Lung (tissue), 12 donors: ENCODE results near the gene ULK3. TPM values are rescaled to one million over a fixed set of nuclear protein-coding genes. Genes with fewer than 3 reads are reported as not detected.

Experiments used
- ATAC-seq: fragments of 200-7000 bp; cut with Tn5 transposase; one replicate; pipeline ENCODE4 v1.9.1; 2020; ENCODE audit warnings: moderate number of reproducible peaks; ENCODE audit not compliant: insufficient read depth, low FRiP score
- DNase-seq, 3 donors: peaks; one replicate each; pipeline ENCODE4 v3.0.0-alpha.2; 2013 to 2017
- H3K27ac ChIP-seq, 2 donors: one replicate each; pipeline ENCODE4 v1.5.1; 2013; ENCODE audit warnings: mild to moderate bottlenecking in 2 of 2, moderate library complexity in 2 of 2, control low read depth in 1 of 2, inconsistent platforms in 1 of 2, low read depth in 1 of 2, low read length in 1 of 2
- H3K27me3 ChIP-seq, 3 donors: one replicate each; pipeline ENCODE4 v1.5.1; 2013; ENCODE audit warnings: low read length in 2 of 3; ENCODE audit not compliant: control insufficient read depth in 3 of 3, insufficient read depth in 3 of 3
- H3K36me3 ChIP-seq, 4 donors: one replicate each; pipeline ENCODE4 v1.5.1; 2013; ENCODE audit warnings: low read length in 4 of 4, mild to moderate bottlenecking in 1 of 4, moderate library complexity in 1 of 4; ENCODE audit not compliant: control insufficient read depth in 4 of 4, insufficient read depth in 4 of 4
- H3K4me1 ChIP-seq, 5 donors: one replicate each; pipeline ENCODE4 v1.5.1; 2013; ENCODE audit warnings: low read length in 5 of 5, mild to moderate bottlenecking in 2 of 5, moderate library complexity in 1 of 5; ENCODE audit not compliant: control insufficient read depth in 5 of 5, insufficient read depth in 5 of 5
- H3K4me3 ChIP-seq: one replicate; pipeline ENCODE4 v1.5.1; 2013; ENCODE audit warnings: mild to moderate bottlenecking, control low read depth, moderate library complexity
- H3K9ac ChIP-seq, 2 donors: one replicate each; pipeline ENCODE4 v1.5.1; 2013; ENCODE audit warnings: low read length in 2 of 2, control low read depth in 1 of 2; ENCODE audit not compliant: insufficient read depth in 1 of 2
- H3K9me3 ChIP-seq, 4 donors: one replicate each; pipeline ENCODE4 v1.5.1; 2013; ENCODE audit warnings: low read length in 3 of 4, mild to moderate bottlenecking in 1 of 4, moderate library complexity in 1 of 4; ENCODE audit not compliant: control insufficient read depth in 4 of 4, insufficient read depth in 3 of 4
- CTCF ChIP-seq: IDR thresholded peaks from 2 replicates; pipeline ENCODE4 v1.5.1; 2012; ENCODE audit warnings: mild to moderate bottlenecking; ENCODE audit errors: control extremely low read depth, extremely low read depth
- WGBS, 2 donors: extraction: QIAGEN DNeasy Blood & Tissue Kit; methylation state at CpG; one replicate each; pipeline ENCODE4 v1.1.7; 2013; 5-methylcytosine and 5-hydroxymethylcytosine counted together
- polyA plus RNA-seq, 2 donors: library from polyadenylated mRNA; stranded (reverse); fragments of 200-250 nt; gene quantifications; one replicate each; pipeline ENCODE4 v1.2.1, GENCODE V29; 2013
- total RNA-seq, 2 donors: library from RNA; depleted of rRNA in 1 of 2; stranded (reverse); fragments of >200 nt in 1 of 2; gene quantifications; one replicate each; pipeline ENCODE4 v1.2.1, GENCODE V29; 2014 to 2021
- donor health status: control.
- donor health status: control.
- donor health status: Bipolar disorder and iron deficiency.
- donor health status: healthy.
- donor health status: DM: yes; HTN: yes; CAD: no.

ULK3 gene
- total and polyA plus RNA-seq, 4 donors, result 20.6 to 54.5 (median 38.7) TPM

GRCh38 chr15:74826364-74826819 is 16.6 kb downstream of the ULK3 start, which contains the start of gene CPLX3:
TSS of gene CPLX3 (plus strand) at chr15:74826627. CDS start at chr15:74826704, 77 bp downstream.
- Histone ChIP-seq H3K4me3 (no peak within 1 kb of the TSS), H3K27me3 (peaks cover 0 to 29% (median 13%) of the 10 kb centered on the region in 3 donors), H3K36me3 (no peaks in the 10 kb centered on the region), H3K27ac (no peak within 1 kb of the TSS), H3K9ac (no peak within 1 kb of the TSS), H3K9me3 (no peaks in the 10 kb centered on the region), H3K4me1 (peaks cover 0 to 2% (median 0%) of the 10 kb centered on the region in 5 donors)
- WGBS, 2 donors, result 5% methylated on average over 29 to 43 of the region's 44 CpGs
- TF ChIP-seq CTCF, result no peak
- peak; percentile 40 to 60 (median 55) for DNase-seq
- ATAC-seq, result peak; percentile 54

GRCh38 chr15:74825866-74826265 is 17.1 kb downstream of the ULK3 start:
- Histone ChIP-seq H3K4me1 (peaks cover 0 to 2% (median 0%) of the 10 kb centered on the region in 5 donors), H3K27ac (no peak overlapping the region), H3K9me3 (no peaks in the 10 kb centered on the region), H3K4me3 (no peak overlapping the region), H3K9ac (no peak overlapping the region), H3K36me3 (no peaks in the 10 kb centered on the region), H3K27me3 (peaks cover 0 to 29% (median 13%) of the 10 kb centered on the region in 3 donors)
- ATAC-seq (no peak), DNase-seq (no peak)
- no peak for TF ChIP-seq CTCF
- WGBS, 2 donors, result 48 to 69% methylated on average over 10 of the region's 10 CpGs

- no peak for TF ChIP-seq CTCF
- Histone ChIP-seq H3K9ac (no peak overlapping the region), H3K9me3 (no peaks in the 10 kb centered on the region), H3K4me1 (peaks cover 0 to 2% (median 0%) of the 10 kb centered on the region in 5 donors), H3K4me3 (no peak overlapping the region), H3K27me3 (peaks cover 0 to 29% (median 13%) of the 10 kb centered on the region in 3 donors), H3K36me3 (no peaks in the 10 kb centered on the region), H3K27ac (no peak overlapping the region)
- no peak for DNase-seq
- ATAC-seq, result no peak
- 79 to 84% methylated on average over 7 of the region's 7 CpGs for WGBS, 2 donors
These were observed 18.0 kb downstream of the ULK3 start for GRCh38 chr15:74824976-74825375.

GRCh38 chr15:74823324-74823723 is 19.6 kb downstream of the ULK3 start:
- Histone ChIP-seq H3K27me3 (peaks cover 0 to 26% (median 9%) of the 10 kb centered on the region in 3 donors), H3K36me3 (no peaks in the 10 kb centered on the region), H3K9me3 (no peaks in the 10 kb centered on the region), H3K4me3 (no peak overlapping the region), H3K27ac (no peak overlapping the region), H3K9ac (no peak overlapping the region), H3K4me1 (peaks cover 0 to 5% (median 0%) of the 10 kb centered on the region in 5 donors)
- no peak for TF ChIP-seq CTCF
- WGBS, 2 donors, result 70 to 73% methylated on average over 6 of the region's 6 CpGs
- no peak for ATAC-seq
- no peak for DNase-seq
